Inflammatory macrophage treated with lipopolysaccharide for 1 hour (primary cell): ENCODE data around the gene PTGER2.

Experiments
- DNase-seq, 2 donors: peaks; one replicate each; pipeline ENCODE4 v3.0.0-alpha.2; 2020 to 2022

PTGER2 gene

GRCh38 chr14:52307376-52307775 lies 6.7 kb upstream of the PTGER2 start:
- no peak for DNase-seq

GRCh38 chr14:52307905-52308304 lies 6.2 kb upstream of the PTGER2 start:
- DNase-seq = peak; percentile 63 to 70

DNA sequence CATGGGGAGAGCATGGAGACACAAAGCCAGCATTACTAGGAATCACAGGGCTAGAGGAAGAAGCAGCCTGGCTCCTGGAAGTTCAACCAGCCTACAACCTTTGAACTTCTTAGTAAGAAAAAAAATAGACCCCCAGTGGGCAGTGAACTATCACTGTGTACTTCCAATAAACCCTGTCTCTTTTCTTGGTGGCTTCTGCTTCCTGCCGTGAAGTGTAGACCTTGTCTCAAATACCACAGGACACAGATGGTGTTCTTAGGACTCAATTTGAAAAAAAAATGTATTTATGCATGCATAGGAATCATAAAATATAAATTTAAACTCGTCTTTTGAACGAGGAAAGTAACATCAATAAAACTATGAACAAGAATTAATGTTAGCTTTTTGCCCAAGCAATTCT lies 3.6 kb upstream of the PTGER2 start:
- no peak for DNase-seq

DNA sequence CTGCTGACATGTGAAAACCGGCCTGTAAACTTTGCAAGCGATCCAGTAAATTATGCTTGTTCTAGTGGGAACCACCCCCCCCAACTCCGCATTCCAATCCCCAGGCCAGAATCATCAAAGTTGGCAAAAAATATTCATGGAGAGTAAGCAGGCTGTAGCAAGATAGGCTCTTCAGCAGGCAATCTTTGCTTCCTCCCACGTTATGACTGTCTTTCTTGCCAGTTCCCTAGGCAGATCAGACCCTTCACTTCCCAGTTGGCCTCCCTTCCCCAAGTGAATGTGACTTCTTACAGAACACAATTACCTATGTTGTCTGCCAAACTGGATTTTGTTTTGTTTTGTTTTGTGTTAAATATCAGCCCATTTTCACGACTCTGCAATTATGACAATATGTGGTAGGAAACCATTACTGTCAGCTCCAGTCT lies 1.2 kb upstream of the PTGER2 start:
- DNase-seq = peak; percentile 74 to 80

DNA sequence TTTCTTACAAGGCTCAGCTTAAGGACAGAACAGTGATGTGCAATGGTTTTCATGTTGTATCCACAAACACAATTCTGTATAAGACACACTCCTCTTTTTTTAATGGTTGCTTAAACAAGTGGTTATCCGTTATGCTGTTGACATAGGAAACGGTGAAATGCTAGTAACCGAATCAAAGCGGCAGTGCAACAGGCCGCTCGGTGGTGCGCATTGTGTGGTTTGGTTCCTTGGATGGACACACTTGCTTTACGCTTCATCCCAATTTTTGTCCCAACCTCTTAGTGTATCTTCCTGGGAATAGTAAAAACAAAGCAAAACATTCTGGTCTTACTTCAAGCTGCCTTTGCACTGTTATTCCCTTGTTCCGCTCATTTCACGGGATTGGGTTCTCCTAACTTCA lies 650 bp upstream of the PTGER2 start:
- peak in 1 of 2 donors; percentile 41 for DNase-seq

GRCh38 chr14:52314595-52315354 lies 663 bp downstream of the PTGER2 start:
- DNase-seq = peak in 1 of 2 donors; percentile 40

- peak; percentile 84 to 87 for DNase-seq
Measured at GRCh38 chr14:52315355-52315718, 1.2 kb downstream of the PTGER2 start.

- DNase-seq = no peak
Measured at GRCh38 chr14:52318062-52318461, 4.0 kb downstream of the PTGER2 start.

- DNase-seq = no peak
Measured at GRCh38 chr14:52318826-52319645, 4.9 kb downstream of the PTGER2 start.

- no peak for DNase-seq
Measured at GRCh38 chr14:52319919-52320318, 5.8 kb downstream of the PTGER2 start.

DNA sequence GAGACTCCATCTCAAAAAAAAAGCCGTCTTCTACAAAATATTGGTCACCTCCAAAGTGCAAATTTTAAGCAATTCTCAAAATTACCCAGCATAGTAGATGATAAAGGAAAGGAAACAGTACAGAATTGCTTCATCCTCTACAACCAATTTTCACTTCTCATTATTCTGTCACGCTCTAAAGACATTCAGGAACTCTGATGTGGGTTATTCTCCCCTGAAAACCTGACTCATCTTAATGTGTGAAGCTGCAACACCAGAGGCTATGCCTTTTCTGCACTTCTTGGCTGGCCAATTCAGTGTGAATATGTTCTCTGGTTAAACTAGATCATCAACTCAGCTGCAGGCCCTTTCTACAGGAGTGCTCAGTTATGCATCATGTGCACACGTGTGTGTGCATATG lies 11.0 kb downstream of the PTGER2 start:
- peak; percentile 93 to 96 for DNase-seq

DNA sequence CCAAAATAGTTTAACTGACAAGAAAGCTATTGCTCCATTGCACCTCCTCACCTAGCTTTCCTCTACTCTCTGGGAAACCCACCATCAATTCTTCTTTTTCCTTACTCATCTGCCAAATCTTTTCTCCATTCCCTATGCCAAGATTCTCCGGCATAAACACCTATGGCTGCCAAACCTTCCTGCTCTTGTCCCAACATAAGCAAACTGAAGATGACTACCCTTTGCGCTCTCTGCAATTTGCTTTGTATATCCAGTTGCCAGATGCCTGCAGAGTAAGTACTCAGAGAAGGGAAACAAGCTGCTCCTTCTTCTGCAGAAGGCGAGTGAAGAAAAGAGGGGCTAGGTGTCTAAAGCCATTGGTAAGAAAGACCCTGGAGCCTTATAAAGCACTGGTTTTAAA lies 11.5 kb downstream of the PTGER2 start:
- DNase-seq = no peak

DNA sequence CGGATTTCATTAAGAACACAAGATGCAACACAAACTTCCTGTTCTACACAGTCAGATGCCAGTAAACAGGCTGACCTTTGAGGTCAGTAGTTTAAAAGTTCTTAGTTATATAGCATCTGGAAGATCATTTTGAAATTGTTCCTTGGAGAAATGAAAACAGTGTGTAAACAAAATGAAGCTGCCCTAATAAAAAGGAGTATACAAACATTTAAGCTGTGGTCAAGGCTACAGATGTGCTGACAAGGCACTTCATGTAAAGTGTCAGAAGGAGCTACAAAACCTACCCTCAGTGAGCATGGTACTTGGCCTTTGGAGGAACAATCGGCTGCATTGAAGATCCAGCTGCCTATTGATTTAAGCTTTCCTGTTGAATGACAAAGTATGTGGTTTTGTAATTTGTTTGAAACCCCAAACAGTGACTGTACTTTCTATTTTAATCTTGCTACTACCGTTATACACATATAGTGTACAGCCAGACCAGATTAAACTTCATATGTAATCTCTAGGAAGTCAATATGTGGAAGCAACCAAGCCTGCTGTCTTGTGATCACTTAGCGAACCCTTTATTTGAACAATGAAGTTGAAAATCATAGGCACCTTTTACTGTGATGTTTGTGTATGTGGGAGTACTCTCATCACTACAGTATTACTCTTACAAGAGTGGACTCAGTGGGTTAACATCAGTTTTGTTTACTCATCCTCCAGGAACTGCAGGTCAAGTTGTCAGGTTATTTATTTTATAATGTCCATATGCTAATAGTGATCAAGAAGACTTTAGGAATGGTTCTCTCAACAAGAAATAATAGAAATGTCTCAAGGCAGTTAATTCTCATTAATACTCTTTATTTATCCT lies 13.5 kb downstream of the PTGER2 start:
- peak; percentile 56 to 60 for DNase-seq

- peak; percentile 63 to 66 for DNase-seq
Measured at GRCh38 chr14:52328276-52328675, 14.2 kb downstream of the PTGER2 start.

DNA sequence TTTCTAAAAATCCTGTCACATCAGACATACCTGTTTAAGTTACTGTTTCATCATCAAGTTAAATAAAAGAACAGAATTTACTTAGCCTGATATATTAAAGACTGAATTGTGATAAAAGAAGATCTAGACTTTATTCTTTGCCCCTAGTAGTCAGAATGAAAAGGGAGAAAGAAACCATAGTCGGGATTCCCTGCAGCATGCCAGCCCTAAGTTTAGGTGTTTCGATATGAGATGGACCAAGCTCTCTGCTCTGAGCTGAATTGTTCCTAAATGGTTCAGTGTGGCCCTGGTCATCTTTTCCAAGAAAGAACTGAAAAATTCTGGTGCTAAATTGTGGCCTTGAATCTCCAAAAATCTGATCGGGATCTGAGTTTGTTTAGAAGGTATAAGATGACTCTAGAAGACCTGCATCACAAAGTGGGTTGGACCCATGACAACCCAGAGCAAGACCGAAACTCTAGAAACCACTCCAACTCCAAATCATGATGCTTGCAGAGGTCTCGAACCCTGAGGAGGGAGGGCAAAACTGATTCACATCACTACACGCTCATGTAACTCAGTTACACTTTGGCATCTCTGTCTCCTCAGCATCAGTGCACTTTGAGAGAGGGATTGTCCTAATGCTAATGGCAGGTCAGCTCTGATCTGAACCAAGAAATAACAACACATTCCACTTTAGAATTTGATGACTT lies 15.7 kb downstream of the PTGER2 start:
- DNase-seq = no peak

GRCh38 chr14:52332269-52332668 lies 18.2 kb downstream of the PTGER2 start:
- DNase-seq = no peak

DNA sequence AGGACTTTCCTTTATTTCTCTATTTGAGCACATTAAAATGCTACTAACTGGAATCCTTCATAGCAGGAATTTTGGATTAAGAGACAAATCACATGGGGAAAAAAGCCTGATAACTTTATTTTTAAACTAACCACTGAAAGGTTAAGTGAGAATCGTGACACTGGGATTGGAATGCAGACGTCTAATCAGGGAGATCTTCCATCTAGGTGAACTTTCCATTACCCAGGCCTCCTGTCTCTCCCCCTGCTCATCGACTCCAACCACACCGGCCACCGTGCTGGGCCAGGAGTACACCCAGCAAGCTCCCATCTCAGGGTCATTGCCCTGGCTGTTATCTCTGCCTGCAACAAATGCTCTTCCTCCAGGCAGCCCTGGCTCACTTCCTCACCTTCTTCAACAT lies 19.0 kb downstream of the PTGER2 start:
- no peak for DNase-seq

- no peak for DNase-seq
Measured at GRCh38 chr14:52333823-52334657, 19.9 kb downstream of the PTGER2 start.

DNA sequence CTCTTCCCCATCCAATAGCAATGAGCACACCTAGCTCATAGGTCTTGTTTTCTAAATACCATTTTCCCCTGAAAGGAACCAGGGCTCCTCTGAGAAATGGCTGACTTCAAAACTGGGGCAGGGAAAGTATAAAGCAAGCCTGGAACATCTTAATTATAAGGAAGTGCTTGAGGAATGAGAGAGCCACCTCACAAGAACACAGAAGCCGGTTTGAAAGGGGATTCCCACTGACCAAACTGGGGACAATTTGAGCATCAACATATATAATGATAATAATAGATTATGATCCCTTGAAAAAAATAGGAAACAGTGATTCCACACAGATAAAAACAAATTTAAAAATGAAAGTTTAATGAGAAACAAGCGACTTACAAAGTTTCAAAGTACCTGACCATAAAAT lies 22.1 kb downstream of the PTGER2 start:
- DNase-seq = peak in 1 of 2 donors; percentile 35

GRCh38 chr14:52338051-52338681 lies 24.1 kb downstream of the PTGER2 start:
- DNase-seq = no peak

GRCh38 chr14:52339262-52339661 lies 25.1 kb downstream of the PTGER2 start:
- DNase-seq = no peak
